ENCODE results near the gene GSS. TPM values are rescaled to one million over a fixed set of nuclear protein-coding genes. Genes with fewer than 3 reads are reported as not detected.

Gene GSS
- 84.3 and 94.0 TPM in 2 replicates for total RNA-seq

GRCh38 chr20:34955231-34956040 is at the start of gene GSS, which contains the start of gene MYH7B:
Gene GSS, minus strand, starts transcription at chr20:34955806. Its CDS starts 3,954 bp downstream, at chr20:34951852.
Gene MYH7B, plus strand, starts transcription at chr20:34955868. Its CDS starts 22,138 bp downstream, at chr20:34978006.

Other genes starting within 250 kb of the GSS start
- 5.8 and 7.2 TPM in 2 replicates for gene NCOA6, start 130.2 kb downstream of the GSS start, total RNA-seq
- 4.3 and 7.7 TPM in 2 replicates for gene GGT7, start 83.0 kb downstream of the GSS start, total RNA-seq
- 61.4 and 80.7 TPM in 2 replicates for gene ACSS2, start 79.2 kb downstream of the GSS start, total RNA-seq
- 0.72 TPM in 1 of 2 replicates, not detected in the other for gene MYH7B, start 62 bp upstream of the GSS start, total RNA-seq
- 34.5 and 61.2 TPM in 2 replicates for gene TRPC4AP, start 137.0 kb upstream of the GSS start, total RNA-seq
- gene EDEM2, start 191.5 kb upstream of the GSS start, total RNA-seq: 36.9 and 50.6 TPM in 2 replicates
- 92.3 and 122 TPM in 2 replicates for gene PROCR, start 216.3 kb upstream of the GSS start, total RNA-seq